ENCODE measurements around the gene RPLP1. TPM values are rescaled to one million over a fixed set of nuclear protein-coding genes. Genes with fewer than 3 reads are reported as not detected.

The RPLP1 gene
- total RNA-seq, 1 donor = 223 TPM

GRCh38 chr15:69479971-69480370 lies 27.4 kb downstream of the RPLP1 start:
- H3K4me3 ChIP-seq (ENCODE audit: low read depth, low read length) = no peak overlapping the region
- TF ChIP-seq CTCF (IDR thresholded peaks at IDR 0.05; ENCODE audit: insufficient read depth, low read length) = no peak
- no peak for DNase-seq (ENCODE audit: low read depth)

GRCh38 chr15:69480932-69481331 lies 28.3 kb downstream of the RPLP1 start:
- no peak for DNase-seq (ENCODE audit: low read depth)
- H3K4me3 ChIP-seq (ENCODE audit: low read depth, low read length) = no peak overlapping the region
- no peak for TF ChIP-seq CTCF (IDR thresholded peaks at IDR 0.05; ENCODE audit: insufficient read depth, low read length)

GRCh38 chr15:69482686-69483256 lies 30.2 kb downstream of the RPLP1 start:
- H3K4me3 ChIP-seq (ENCODE audit: low read depth, low read length) = no peak overlapping the region
- TF ChIP-seq CTCF (IDR thresholded peaks at IDR 0.05; ENCODE audit: insufficient read depth, low read length) = no peak
- no peak for DNase-seq (ENCODE audit: low read depth)

GRCh38 chr15:69484837-69485236 lies 32.2 kb downstream of the RPLP1 start:
- DNase-seq (ENCODE audit: low read depth) = peak; percentile 24

GRCh38 chr15:69486481-69487110 lies 34.0 kb downstream of the RPLP1 start:
- TF ChIP-seq CTCF (IDR thresholded peaks at IDR 0.05; ENCODE audit: insufficient read depth, low read length) = no peak
- H3K4me3 ChIP-seq (ENCODE audit: low read depth, low read length) = no peak overlapping the region

More at GRCh38 chr15:69484837-69485236, 32.2 kb downstream of the RPLP1 start:
- H3K4me3 ChIP-seq (ENCODE audit: low read depth, low read length) = no peak overlapping the region
- TF ChIP-seq CTCF (IDR thresholded peaks at IDR 0.05; ENCODE audit: insufficient read depth, low read length) = no peak

GRCh38 chr15:69489073-69489571 lies 36.5 kb downstream of the RPLP1 start:
- DNase-seq (ENCODE audit: low read depth) = peak; percentile 59
- no peak overlapping the region for H3K4me3 ChIP-seq (ENCODE audit: low read depth, low read length)
- no peak for TF ChIP-seq CTCF (IDR thresholded peaks at IDR 0.05; ENCODE audit: insufficient read depth, low read length)

More at GRCh38 chr15:69486481-69487110, 34.0 kb downstream of the RPLP1 start:
- no peak for DNase-seq (ENCODE audit: low read depth)

Data from fibroblast of the aortic adventitia (primary cell).